ENCODE data around the gene PLA2G4D.
A peak's percentile ranks its signal among the peaks of the same experiment; 100 is the strongest.

PLA2G4D gene

DNA sequence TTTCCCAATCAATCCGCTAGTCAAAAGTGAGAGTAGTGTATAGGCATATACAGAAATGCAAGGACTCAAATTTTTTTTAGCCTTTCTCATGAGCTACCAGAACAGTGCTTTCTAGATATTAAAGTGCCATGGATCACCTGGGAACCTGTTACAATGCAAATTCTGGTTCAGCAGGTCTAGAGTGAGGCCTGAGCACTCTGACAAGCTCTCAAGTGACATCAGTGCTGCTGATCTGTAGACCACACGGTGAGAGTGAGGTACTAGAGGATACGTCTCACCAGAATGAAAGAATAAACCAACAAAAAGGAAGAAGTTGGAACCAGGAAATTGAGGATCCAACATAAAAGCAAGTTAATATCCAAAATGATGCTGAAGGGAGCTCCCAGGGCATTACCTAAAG is 16.0 kb upstream of the PLA2G4D start:
- H3K4me3 ChIP-seq (ENCODE audit: low read depth, low read length), result no peak overlapping the region
- TF ChIP-seq POLR2A (IDR thresholded peaks at IDR 0.05; ENCODE audit: extremely low read depth, insufficient read length) (no peak), MYC (IDR thresholded peaks at IDR 0.05; ENCODE audit: low read depth, low read length) (no peak)
- TF ChIP-seq, protein P1, sequence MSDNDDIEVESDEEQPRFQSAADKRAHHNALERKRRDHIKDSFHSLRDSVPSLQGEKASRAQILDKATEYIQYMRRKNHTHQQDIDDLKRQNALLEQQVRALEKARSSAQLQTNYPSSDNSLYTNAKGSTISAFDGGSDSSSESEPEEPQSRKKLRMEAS (IDR thresholded peaks at IDR 0.05; ENCODE audit: low read depth, low read length), result no peak
- TF ChIP-seq, protein P2, sequence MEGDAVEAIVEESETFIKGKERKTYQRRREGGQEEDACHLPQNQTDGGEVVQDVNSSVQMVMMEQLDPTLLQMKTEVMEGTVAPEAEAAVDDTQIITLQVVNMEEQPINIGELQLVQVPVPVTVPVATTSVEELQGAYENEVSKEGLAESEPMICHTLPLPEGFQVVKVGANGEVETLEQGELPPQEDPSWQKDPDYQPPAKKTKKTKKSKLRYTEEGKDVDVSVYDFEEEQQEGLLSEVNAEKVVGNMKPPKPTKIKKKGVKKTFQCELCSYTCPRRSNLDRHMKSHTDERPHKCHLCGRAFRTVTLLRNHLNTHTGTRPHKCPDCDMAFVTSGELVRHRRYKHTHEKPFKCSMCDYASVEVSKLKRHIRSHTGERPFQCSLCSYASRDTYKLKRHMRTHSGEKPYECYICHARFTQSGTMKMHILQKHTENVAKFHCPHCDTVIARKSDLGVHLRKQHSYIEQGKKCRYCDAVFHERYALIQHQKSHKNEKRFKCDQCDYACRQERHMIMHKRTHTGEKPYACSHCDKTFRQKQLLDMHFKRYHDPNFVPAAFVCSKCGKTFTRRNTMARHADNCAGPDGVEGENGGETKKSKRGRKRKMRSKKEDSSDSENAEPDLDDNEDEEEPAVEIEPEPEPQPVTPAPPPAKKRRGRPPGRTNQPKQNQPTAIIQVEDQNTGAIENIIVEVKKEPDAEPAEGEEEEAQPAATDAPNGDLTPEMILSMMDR (IDR thresholded peaks at IDR 0.05; ENCODE audit: low read depth, low read length), result no peak
- DNase-seq (ENCODE audit: low read depth), result no peak

DNA sequence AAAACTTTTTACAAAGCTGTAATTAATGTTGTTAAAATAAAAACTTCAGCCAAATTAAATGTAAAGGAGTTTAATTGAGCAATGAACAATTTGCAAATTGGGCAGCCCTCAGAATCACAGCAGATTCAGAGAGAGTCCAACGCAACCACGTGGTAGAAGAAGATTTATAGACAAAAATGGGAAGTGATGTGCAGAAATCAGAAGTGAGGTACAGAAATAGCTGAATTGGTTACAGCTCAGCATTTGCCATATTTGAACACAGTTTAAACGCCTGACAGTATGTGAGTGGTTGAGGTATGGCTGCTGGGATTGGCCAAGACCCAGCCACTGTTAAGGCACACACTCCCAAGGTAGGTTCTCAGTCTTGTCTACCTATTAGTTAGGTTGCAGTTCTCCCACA is 14.4 kb upstream of the PLA2G4D start:
- DNase-seq (ENCODE audit: low read depth), result peak; percentile 44
- TF ChIP-seq, protein P2 (IDR thresholded peaks at IDR 0.05; ENCODE audit: low read depth, low read length), result no peak
- TF ChIP-seq MYC (IDR thresholded peaks at IDR 0.05; ENCODE audit: low read depth, low read length) (no peak), POLR2A (IDR thresholded peaks at IDR 0.05; ENCODE audit: extremely low read depth, insufficient read length) (no peak)
- TF ChIP-seq, protein P1 (IDR thresholded peaks at IDR 0.05; ENCODE audit: low read depth, low read length), result no peak
- H3K4me3 ChIP-seq (ENCODE audit: low read depth, low read length), result no peak overlapping the region

DNA sequence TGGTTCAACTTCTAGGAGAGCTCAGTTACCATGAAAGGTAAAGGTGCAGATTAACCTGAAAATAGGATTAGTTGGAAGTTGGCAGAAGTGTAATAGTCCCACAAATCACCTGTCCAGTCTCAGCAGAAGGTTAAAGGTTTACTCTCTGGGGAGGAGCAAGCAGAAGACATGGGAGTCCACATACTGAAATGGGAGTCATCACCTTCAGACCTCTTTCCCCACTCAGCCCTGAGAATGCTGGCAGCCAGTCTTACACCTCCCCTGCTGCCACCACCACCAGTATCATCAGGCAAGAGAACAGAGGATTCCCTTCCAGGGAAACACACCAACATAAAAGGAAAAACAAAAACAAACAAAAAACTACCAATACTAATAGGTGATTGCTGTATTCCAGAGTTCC is 13.8 kb upstream of the PLA2G4D start:
- TF ChIP-seq POLR2A (IDR thresholded peaks at IDR 0.05; ENCODE audit: extremely low read depth, insufficient read length), result no peak
- TF ChIP-seq, protein P1 (IDR thresholded peaks at IDR 0.05; ENCODE audit: low read depth, low read length), result no peak
- H3K4me3 ChIP-seq (ENCODE audit: low read depth, low read length), result no peak overlapping the region
- DNase-seq (ENCODE audit: low read depth), result no peak

DNA sequence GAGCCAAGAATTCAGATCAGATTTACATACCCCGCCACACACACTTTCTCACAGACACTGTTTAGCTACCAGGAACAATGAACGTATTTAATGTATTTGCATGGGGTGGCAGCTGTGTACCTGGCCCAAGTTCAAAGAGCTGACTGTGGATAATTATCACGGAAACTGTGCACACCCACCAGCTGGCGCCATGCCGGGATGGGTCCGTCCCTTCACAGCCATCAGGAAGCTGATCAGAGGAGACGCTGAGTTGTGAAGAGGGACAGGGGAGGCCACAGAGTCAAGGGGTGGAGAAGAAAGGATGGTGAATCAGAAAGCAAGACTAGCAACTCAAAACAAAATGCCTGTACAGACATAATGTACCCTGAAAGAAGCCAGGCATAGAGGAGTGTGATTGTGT is 13.1 kb upstream of the PLA2G4D start:
- TF ChIP-seq, protein P1 (IDR thresholded peaks at IDR 0.05; ENCODE audit: low read depth, low read length), result no peak
- H3K4me3 ChIP-seq (ENCODE audit: low read depth, low read length), result no peak overlapping the region
- no peak for DNase-seq (ENCODE audit: low read depth)

DNA sequence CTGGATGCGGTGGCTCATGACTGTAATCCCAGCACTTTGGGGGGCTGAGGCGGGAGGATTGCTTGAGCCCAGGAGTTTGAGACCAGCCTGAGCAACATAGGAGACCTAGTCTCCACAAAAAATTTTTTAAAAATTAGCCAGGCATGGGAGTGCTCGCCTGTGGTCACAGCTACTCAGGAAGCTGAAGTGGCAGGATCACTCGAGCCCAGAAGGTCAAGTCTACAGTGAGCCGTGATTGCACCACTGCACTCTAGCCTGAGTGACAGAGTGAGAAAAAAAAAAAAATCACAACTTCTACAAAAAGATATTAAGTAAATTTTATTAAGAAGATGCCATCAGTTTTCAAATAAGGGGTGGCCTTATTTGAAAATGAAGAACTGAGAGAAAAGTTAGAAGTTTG is 11.9 kb upstream of the PLA2G4D start:
- no peak for TF ChIP-seq POLR2A (IDR thresholded peaks at IDR 0.05; ENCODE audit: extremely low read depth, insufficient read length)
- peak; percentile 30 for DNase-seq (ENCODE audit: low read depth)
- H3K4me3 ChIP-seq (ENCODE audit: low read depth, low read length), result no peak overlapping the region

DNA sequence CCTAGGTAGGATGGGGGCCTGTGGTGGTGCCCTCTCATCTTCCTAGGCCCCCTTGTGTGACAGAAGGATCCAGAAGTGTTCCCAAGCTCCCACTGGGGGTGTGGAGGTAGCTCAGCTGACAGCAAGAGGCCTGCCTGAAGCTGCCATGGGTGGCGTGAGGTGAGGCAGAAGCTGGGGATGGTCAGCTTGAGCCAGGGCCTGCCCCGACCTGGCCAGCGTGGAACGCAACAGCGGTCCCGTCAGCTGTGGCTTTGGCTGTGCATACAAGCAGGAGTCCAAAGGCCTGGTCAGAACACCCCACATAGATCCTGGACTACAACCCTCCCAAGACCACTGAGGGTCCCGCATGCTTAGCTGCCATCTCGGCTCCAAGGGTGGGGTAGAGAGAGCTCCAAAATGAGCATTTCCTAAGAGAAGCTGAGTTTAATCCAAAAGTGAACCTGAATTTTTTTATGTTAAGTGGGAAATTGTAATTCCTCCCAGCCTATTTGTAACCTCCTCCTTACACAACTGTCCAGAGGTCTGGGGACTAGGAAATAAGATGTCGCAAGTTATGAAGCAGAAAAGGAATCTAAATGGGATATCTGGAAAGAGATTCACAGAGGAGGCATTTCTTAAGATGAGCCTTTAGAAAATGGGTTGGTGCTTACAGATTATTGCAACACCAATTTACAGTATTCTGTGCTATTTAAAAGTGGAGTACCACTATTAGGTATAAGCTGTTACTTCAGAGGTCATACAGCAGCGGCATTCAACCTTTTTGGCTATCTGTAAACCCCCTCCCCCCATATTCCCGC is 9.9 kb upstream of the PLA2G4D start:
- no peak overlapping the region for H3K4me3 ChIP-seq (ENCODE audit: low read depth, low read length)
- TF ChIP-seq POLR2A (IDR thresholded peaks at IDR 0.05; ENCODE audit: extremely low read depth, insufficient read length) (no peak), MYC (IDR thresholded peaks at IDR 0.05; ENCODE audit: low read depth, low read length) (no peak)
- TF ChIP-seq, protein P2 (IDR thresholded peaks at IDR 0.05; ENCODE audit: low read depth, low read length), result no peak
- DNase-seq (ENCODE audit: low read depth), result no peak

DNA sequence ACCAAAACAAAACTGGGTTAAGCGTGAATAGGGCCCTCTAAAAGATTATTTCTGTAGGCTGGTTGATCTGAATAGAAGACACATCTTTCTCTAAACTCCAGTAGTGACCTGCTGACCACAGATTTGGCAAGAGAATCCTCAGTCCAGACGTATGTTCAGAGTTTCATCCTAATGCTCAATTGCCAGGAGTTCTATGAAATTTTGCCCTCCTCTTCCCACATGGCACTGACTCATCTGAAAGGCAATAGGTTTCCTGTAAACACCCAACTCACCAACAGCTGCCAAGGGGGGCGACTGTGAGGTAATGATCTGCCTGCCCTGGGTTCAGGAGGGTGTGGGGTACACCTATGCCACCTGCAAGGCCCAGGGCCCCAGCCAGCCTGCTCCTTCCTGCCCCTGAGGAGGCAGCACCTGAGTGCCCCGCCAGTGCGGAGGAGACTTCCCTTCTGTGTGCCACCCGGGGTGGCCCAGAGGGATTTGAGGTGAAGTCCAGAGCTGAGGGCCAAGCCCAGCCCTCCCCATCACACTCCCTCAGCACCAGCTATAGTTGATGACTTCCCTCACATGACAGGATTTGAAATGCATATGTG is 8.4 kb upstream of the PLA2G4D start:
- peak; percentile 35 for DNase-seq (ENCODE audit: low read depth)
- no peak overlapping the region for H3K4me3 ChIP-seq (ENCODE audit: low read depth, low read length)

More for the DNA sequence above, 8.4 kb upstream of the PLA2G4D start:
- TF ChIP-seq POLR2A (IDR thresholded peaks at IDR 0.05; ENCODE audit: extremely low read depth, insufficient read length), result no peak
- no peak; the same call in 1 of the 2 replicates for TF ChIP-seq MYC (IDR thresholded peaks at IDR 0.05; ENCODE audit: low read depth, low read length)
- TF ChIP-seq, protein P1 (IDR thresholded peaks at IDR 0.05; ENCODE audit: low read depth, low read length), result 0 out of 2 replicates have a peak, but pooled peaks have one; percentile 11
- TF ChIP-seq, protein P2 (IDR thresholded peaks at IDR 0.05; ENCODE audit: low read depth, low read length), result no peak
